ENCODE measurements around the gene C2orf80. TPM values are rescaled to one million over a fixed set of nuclear protein-coding genes. Genes with fewer than 3 reads are reported as not detected.
"Not testable (repeated sequence)": the region's sequence is repeated elsewhere in the genome, so short reads cannot be mapped to it uniquely, and the experiment has no call there.

C2orf80 gene
- total RNA-seq, 1 experiment from 2014 or later = not detected

GRCh38 chr2:208182835-208183234, 7.0 kb downstream of the C2orf80 start:
- no peak for DNase-seq (ENCODE audit: extremely low read depth, low read depth)

GRCh38 chr2:208179028-208179609, 10.7 kb downstream of the C2orf80 start:
- DNase-seq (ENCODE audit: extremely low read depth, low read depth) = no peak

DNA sequence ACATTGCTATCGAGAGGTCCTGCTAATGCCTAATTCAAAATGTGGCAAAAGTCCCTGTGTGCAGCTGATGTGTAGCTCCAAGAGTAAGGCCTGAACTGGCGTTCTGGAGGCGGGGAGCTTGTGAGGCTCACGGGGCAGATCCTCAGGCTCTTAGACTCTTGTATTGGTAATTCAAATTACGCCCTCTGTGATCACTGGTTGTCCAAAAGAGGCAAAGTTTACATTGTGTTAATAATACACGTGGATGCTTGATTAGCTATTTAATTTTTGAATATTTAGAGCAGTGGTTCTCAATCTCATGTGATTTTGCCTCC, 14.0 kb downstream of the C2orf80 start:
- DNase-seq (ENCODE audit: extremely low read depth, low read depth) = no peak

- DNase-seq (ENCODE audit: extremely low read depth, low read depth) = peak; percentile 79
Observed at GRCh38 chr2:208175069-208175839, 14.6 kb downstream of the C2orf80 start.

GRCh38 chr2:208174144-208174543, 15.7 kb downstream of the C2orf80 start:
- DNase-seq (ENCODE audit: extremely low read depth, low read depth) = no peak

DNA sequence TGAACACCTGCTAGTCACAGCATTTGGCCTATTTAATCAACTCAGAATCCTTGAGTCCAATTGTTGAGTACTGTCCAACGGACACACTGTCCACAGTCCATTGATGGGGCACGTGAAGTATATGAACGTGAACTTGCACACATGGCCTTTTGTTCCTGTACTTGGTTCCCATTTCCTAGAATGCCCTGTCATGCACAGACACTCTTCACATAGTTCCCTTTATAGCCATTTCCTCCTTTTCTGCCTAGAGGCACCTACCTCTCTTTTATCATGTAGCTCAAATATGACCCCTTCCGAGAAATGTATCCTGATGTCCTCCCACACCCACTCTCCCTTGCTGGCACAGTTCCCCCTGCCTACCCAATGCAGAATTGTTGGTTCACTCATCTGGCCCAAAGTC, 17.7 kb downstream of the C2orf80 start:
- DNase-seq (ENCODE audit: extremely low read depth, low read depth) = no peak

DNA sequence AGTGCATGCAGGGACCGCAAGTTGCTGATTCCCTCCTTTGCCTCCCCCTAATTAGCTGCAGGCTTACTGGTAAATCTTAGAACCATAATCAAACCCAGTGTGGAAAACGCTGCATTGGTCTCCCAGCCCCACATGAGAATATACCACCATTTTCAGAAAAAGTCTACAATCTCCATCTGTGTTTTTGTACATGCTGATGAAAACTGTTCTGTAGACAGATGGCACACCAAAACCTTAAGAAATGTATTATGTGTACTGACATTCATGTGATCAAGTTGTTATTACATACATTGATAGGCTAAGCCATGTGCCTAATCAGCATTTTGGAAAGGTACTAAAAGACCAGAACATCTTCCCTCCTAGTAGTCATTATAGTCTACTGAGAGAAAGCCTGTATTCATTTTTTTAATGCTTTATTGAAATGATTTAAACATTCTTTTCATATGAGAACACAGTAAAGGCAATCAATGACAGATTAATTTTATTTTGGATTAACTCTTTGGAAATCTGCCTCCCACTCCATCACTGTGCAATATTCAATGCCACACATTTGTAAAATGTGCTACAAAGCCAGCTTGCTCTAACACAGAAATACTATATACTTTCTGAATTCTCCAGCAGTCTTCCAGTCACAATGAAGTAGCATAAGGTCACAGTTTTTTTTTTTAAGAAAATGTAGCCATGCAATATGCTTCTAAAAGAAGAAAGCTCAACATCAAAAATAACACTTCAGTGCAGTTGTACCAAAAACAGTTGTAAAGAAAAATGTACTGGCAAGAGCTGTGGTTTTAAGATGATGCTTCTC, 24.7 kb downstream of the C2orf80 start:
- DNase-seq (ENCODE audit: extremely low read depth, low read depth) = no peak

- no peak for DNase-seq (ENCODE audit: extremely low read depth, low read depth)
Observed at GRCh38 chr2:208163489-208163888, 26.3 kb downstream of the C2orf80 start, which contains the start of gene CRYGA. Gene CRYGA, minus strand, starts transcription at chr2:208163589. Its CDS starts 33 bp downstream, at chr2:208163556.

DNA sequence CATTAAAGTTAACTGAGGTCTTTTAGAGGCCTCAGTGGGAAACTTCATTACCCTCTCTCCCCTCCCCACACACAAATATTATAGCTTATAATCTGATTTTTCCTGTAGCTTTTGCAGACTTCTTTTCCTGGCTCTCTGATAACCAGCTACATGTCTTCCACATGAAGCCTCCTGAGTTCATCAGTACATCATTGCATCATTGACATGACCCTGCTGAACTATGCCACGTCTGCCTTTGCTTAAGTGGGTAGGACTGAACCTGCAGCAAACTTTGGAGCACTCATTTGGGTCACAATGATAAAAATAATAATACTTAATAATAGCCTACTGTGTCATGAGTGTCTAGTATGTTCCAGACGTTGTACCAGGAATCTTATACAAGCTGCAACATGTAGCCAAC, 33.4 kb downstream of the C2orf80 start:
- DNase-seq (ENCODE audit: extremely low read depth, low read depth) = no peak

GRCh38 chr2:208153156-208153555, 36.7 kb downstream of the C2orf80 start:
- no peak for DNase-seq (ENCODE audit: extremely low read depth, low read depth)

GRCh38 chr2:208150956-208151355, 38.9 kb downstream of the C2orf80 start:
- no peak for DNase-seq (ENCODE audit: extremely low read depth, low read depth)

DNA sequence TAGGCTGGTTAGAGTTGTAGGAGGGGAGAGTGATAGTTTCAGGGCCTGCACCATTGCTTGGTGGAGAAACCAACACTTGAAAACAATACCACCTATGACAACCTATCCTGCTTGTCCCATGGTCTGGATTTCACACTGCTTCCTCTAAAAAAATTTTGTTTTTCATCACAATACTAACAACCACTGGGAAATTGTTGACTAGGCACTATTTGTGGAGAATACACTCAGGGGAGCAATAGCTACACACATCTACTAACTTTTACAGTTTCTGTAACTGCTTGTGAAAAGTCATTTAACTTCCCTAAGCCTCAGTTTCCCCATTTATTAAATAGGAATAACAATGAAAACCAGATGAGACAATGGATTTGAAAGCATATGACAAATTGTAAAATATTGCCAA, 39.7 kb downstream of the C2orf80 start:
- no peak for DNase-seq (ENCODE audit: extremely low read depth, low read depth)

DNA sequence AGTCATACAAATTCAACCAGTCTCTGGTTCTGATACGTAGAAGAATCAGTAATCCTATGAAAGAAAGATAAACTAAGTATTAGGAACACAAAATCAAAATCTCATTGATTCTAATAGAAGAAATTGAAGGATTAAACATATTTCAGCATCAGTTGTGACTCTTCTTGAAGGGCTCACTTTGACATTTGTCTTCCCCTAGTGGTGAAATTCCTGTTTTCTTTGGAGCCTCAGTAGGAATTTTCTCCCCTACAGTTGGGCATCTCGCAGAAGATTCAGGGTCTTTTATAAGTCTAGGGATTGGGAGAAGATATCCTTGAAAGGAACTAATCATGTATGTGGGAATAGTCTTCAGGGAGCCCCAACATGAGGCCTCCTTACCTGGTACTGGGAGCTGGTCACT, 41.0 kb downstream of the C2orf80 start:
- DNase-seq (ENCODE audit: extremely low read depth, low read depth) = no peak

- DNase-seq (ENCODE audit: extremely low read depth, low read depth) = no peak
Observed at GRCh38 chr2:208147759-208148158, 42.1 kb downstream of the C2orf80 start.

DNA sequence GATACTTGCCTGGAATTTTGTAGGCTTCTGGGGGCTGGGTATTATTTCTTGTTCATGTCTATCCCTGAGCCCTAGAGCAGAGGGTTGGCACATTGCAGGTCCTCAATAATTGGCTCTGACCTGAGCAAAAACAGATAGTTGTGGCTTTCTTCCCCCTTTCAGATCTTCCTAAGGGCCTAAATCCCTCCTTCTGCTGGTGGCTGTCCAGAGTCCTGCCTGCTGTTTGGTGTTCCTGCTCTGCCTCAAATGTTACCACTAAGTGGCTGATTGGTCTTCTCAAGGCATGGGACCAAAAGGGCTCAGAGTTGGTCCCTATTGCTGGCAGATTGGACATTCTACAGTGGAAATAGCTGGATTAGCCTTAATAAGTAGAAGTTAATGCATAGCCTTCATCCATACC, 42.8 kb downstream of the C2orf80 start:
- DNase-seq (ENCODE audit: extremely low read depth, low read depth) = no peak

DNA sequence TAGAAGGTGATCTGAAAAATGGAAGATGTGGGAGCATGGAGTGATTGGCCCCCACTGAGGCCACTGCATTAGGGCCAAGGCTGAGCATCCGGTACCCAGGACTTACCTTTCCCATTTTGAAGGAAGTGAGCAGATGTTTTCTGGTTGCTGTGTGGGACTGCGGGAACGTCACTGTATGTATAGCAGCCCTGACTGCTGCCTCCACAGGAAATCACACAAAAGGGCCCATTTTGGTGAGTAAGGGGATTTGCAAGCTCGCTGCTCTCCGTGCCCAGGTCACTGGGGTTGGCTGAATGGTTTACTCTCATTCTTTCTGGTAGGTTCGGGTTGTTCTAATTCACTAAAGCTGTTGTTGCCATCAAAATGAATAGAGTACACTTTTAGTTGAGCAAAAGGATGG, 43.8 kb downstream of the C2orf80 start, which contains the start of gene CRYGB:
Gene CRYGB (minus strand): TSS at position 153 of the 400 bp plus-strand sequence. CDS start 38 bp downstream, at position 115.
- no peak for DNase-seq (ENCODE audit: extremely low read depth, low read depth)

- DNase-seq (ENCODE audit: extremely low read depth, low read depth) = no peak
Observed at GRCh38 chr2:208142925-208143799, 46.7 kb downstream of the C2orf80 start.

GRCh38 chr2:208142240-208142924, 47.4 kb downstream of the C2orf80 start:
- no peak for DNase-seq (ENCODE audit: extremely low read depth, low read depth)

GRCh38 chr2:208139447-208139846, 50.4 kb downstream of the C2orf80 start:
- no peak for DNase-seq (ENCODE audit: extremely low read depth, low read depth)

DNA sequence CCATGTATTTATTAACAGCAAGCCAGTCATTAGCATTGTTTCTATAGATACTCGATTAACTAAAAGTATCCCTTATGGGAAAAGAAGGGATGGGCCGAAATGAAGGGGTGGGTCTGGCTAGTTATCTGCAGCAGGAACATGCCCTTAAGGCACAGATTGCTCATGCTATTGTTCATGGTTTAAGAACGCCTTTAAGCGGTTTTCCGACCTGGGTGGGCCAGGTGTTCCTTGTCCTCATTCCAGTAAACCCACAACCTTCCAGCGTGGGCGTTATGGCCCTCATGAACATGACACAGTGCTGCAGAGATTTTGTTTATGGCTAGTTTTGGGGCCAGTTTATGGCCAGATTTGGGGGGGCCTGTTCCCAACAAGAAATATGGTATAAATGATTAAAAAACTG, 51.5 kb downstream of the C2orf80 start:
- not testable (repeated sequence) for DNase-seq (ENCODE audit: extremely low read depth, low read depth)
